HG03039 (cell line): Measurements from ENCODE around the gene NPAS3.

Experiments
- ATAC-seq: cut with Tn5 transposase; IDR thresholded peaks from one replicate; pipeline ENCODE4 v1.9.1; 2021; ENCODE audit warnings: mild to moderate bottlenecking, moderate library complexity; ENCODE audit not compliant: unreplicated experiment

Gene NPAS3

GRCh38 chr14:33369041-33369440 lies 430.4 kb downstream of the NPAS3 start:
- ATAC-seq: no peak

DNA sequence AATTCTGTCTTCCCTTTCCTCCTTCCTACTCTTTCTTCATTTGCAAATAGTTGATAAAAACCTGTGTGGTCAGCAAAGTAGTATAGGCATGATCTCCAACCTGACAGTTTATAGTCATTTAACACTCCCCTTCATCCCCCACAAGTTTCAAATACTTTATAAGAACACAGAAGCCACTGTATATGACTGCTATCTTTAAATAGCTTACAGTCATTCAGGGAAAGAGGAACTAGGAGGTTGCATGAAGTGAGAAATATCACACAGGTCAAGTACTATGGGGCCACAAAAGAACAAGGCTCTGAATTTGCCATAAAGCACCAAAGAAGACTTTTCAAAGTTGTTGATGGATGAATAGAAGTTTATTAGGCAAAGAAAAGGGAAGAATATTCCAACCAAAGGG lies 431.3 kb downstream of the NPAS3 start:
- ATAC-seq: peak; percentile 96

DNA sequence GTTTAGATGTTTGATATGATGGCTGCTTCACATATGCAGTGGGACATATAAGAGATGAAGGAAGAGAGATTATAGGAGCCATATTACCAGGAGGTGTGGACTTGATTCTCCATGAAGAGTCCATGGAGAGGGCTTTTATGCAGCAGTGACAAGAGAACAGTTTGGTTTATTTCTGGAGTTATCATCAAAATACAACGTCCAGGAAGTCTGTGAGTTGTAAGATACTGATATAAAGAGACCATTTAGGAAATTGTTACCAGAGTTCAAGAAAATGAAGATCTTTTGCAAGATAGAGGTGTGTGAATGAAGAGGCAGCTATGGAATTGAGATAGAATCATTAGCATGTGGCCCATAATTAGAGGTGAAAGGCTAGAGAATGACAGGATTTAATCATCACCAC lies 431.7 kb downstream of the NPAS3 start:
- ATAC-seq: no peak

GRCh38 chr14:33375196-33375595 lies 436.5 kb downstream of the NPAS3 start:
- ATAC-seq: no peak

- no peak for ATAC-seq
These were observed 437.1 kb downstream of the NPAS3 start for GRCh38 chr14:33375786-33376185.

- ATAC-seq: no peak
These were observed 437.8 kb downstream of the NPAS3 start for GRCh38 chr14:33376510-33376909.

DNA sequence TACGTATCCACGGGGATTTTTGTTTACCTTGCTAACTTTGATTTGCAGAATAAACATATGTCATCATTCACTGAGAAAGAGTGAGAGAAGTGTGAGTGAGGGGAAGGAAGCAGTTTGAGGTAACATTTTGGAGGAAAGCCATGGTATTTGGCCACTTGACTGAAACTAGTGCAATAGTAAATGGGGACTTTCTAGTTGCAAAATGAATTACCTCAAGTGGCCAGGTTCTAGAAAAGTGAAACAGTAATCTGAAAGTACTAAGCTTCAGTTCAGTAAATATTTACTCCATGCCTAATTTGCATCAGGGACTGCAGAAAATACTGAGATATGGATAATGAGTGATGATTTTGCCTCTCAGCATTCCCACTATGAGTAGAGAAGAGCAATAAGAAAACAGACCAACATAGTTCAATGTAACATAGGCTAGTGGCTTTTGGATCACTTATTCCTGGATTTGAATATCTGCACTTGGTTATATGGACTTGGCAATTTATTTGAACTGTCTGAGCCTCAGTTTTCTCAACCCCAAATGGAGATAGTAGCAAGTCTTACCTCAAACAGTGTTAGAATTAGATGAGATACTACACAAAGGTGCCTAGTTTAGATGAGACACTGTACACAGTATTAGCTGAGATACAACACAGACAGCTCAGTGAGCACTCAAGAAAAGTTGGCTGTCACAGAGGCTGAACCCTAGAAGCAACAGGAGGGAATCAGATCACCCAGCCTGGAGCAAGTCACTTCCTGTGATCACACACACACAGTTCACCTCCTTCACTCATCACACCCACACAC lies 439.1 kb downstream of the NPAS3 start:
- ATAC-seq: peak; percentile 75

DNA sequence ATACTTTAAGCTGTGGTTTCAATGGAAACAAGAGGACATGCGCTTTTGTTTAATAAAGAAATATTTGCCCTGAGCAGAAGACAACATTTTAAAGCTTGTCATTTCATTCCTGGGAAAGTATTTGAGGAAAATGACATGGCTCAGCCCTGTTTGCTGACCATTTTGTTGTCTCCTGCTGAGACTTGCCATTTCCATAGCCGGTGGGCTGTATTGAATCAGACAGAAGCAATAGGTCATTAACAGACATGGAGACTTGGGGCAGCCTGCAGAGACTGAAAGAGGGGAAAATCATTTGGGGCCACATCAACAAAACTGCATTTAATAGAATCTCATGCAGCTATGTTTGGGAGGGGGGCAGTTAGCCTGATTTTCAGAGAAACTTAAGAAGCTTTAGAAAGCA lies 443.0 kb downstream of the NPAS3 start:
- ATAC-seq: no peak

DNA sequence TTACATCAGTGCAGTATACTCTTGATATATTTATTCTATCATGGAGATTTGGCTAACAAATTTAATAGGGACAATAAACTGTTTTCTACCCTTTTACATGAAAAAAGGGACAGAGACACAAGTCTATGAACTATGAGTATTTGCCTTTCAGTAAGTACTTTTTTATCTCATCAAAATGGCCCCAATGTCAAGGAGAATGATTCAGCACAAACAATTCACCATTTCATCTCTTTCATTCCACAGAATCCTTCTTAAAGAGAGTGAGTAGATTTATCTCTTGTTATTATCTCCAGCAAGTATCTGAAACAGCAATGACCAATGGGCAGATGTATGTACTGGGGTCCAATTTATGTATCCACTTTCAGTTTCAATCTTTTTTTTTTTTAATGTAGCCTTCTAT lies 447.5 kb downstream of the NPAS3 start:
- ATAC-seq: no peak

DNA sequence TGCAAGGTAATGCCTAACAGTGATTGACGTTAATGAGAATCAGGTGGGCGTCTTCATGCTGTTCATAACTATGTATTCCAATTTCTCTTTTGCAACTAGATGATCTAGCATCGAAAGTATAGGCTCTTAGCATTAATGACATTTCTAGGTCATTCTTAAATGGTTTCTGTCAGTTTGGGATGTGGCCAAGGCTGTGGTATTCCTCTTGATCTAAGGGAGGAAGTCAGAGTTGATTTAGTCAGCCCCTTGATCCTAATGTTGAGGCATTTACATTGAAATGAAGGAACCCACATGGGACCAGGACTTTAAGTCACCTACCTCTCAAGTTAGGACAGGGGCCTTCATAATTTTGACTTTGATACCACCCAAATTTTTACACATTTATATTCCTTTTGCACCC lies 448.1 kb downstream of the NPAS3 start:
- ATAC-seq: no peak

- ATAC-seq: no peak
These were observed 451.7 kb downstream of the NPAS3 start for GRCh38 chr14:33390335-33390734.

DNA sequence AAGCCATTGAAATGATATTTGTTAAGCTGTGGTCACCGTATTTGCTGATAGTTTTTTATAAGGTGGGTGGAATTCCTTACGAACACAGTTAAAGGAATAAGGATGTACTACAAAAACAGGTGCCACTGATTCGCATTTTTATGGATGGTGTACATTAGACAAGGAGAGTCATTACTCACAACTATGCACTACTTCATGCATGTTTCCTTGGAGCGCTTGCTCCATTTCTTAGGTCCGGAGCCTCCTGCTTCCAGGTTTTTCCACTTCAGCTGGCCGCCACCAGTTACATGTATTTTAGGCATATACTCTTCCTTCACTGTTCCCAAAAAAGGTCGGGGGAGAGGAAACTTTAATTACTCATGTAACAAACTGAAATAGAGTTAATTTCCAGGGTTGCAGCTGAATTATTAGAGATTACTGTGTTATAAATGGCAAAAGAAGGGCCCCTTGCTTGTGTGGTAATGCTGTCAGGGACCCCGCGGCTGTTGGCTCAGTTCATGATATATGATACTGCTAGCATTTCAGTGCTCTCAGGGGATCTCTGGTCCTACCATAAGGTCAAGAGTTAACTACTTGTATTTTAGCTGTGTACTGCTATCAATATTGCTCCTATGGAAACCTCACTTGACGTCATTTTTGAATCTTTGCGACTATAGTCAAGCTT lies 454.7 kb downstream of the NPAS3 start:
- ATAC-seq: no peak

- ATAC-seq: no peak
These were observed 455.3 kb downstream of the NPAS3 start for GRCh38 chr14:33393895-33394368.

DNA sequence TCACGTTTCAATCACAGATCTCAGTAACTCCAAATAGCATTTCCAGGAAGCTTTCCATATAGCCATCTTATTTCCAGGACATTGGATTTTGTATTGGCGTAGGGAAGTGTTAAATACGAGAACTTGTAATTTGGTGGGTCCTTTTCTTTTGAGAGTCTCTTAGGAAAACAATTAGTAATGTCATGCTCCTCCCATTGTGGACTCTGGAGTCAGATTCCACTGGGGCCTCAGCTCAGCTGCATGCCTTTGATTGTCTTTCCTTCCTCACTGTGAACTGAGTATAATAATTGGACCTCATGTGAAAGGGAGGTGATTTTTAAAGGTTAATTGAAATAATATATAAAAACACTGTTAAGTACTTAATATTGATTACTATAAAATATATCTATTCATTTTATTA lies 462.6 kb downstream of the NPAS3 start:
- no peak for ATAC-seq

GRCh38 chr14:33402604-33403003 lies 463.9 kb downstream of the NPAS3 start:
- no peak for ATAC-seq

DNA sequence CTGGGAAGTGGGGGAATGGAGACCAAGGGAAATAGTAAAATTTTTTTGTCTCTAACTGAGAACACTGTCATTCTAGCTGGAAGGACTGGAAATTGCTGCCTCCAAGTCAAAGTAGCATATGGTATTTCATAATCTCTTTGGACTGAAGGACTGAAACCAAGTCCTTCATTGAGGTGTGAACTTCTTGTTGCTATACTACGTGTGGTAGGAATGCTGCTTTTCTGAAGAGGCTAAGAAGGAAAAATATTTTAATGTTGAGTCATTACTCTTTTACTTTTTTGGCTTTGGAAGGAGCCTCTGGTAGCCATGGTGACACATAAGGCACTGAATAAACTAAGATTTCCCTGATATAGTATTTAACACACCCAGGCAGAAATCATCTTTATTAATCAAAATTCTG lies 465.4 kb downstream of the NPAS3 start:
- ATAC-seq: no peak

DNA sequence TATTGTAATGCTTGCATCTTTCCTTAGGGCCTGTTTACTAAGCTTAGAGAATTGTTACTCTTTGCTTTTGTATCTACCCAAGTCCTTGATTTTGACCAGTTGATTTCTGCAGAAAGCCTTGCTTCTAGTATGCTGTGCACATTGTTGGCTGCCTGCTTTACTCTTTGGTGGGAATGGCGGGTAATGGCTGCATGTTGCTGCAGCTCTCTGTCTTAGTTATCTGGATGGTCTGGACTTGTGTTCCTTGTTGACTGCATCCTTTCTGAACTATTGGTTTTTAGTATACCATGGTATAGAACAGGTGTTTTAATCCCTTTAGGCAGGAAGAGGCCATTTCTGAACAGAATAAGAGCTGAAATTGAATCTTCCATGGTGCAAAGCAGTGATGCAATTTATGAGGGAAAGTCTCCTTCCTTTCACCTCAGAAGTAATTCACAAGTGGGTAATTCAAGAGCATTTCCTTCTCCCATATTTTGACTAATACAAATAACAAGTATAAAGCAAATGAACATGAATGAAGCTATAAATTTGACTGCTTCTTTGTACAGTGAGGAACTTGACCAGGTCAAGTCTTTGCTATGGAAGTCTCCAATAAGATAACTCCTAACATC lies 466.4 kb downstream of the NPAS3 start:
- ATAC-seq: no peak

DNA sequence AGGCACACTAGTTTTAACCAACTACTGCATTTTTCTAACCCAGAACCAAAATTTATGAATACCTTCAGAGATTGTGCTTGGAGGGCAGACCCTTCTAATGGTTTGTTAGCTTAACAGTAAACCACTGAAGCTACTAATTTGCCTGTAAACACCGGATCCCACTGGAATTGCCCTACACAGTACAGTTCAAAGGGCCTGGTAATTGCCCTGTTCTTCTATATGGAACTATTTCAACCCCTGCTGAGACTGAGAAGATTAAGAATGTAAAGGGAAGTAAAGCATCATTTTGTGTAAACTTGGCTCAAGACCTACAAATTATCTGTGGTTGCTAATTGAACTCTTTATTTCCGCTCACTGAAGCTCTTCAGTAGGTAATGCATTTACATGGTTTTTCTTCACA lies 468.1 kb downstream of the NPAS3 start:
- ATAC-seq: no peak

DNA sequence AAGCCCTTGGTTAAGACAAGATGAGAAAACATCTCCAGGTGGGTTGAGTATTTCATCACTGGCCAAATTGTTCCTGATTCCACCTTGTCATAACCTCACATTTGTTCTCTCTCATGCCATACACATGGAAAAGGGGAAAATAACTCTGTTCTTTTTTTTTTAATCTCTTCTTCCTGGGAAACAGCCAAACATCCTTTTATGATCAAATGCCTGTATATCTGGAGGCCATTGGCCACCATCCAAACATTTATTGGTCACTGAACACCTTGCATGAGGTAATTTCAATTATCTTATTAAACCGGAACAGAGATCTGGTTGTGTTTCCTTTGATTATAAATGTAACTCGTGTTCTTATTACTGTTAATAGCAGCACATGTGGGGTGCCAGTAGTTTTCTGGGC lies 469.6 kb downstream of the NPAS3 start:
- ATAC-seq: no peak

DNA sequence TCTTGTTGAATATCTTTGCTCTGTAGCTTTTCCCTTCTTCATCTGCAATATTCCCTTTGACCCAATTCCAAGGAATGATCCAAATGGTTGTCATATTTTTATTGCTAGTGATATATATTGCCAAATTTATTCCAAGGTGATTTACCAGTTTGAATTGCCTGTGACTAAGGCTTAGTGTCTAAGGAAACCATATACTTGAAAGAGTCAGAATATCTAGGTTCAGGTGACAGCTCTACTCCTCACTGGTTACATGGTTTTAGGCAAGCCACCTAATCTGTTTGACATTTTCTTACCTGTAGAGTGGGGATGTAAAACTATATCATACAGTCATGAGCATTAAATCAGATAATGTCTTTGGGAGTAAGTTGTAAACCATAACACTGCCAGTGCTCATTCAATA lies 473.8 kb downstream of the NPAS3 start:
- no peak for ATAC-seq

- ATAC-seq: no peak
These were observed 474.7 kb downstream of the NPAS3 start for GRCh38 chr14:33413381-33413780.

- ATAC-seq: no peak
These were observed 475.4 kb downstream of the NPAS3 start for GRCh38 chr14:33414041-33414440.
